NB4 (cell line): ENCODE data around the gene GALNT18.

Experiments used
- DNase-seq: peaks from one replicate; pipeline ENCODE4 v3.0.0; 2010; ENCODE audit warnings: low read depth
- H3K4me3 ChIP-seq: one replicate; pipeline ENCODE4 v1.5.1; 2011; ENCODE audit warnings: mild to moderate bottlenecking, low read depth, low read length, moderate library complexity
- CTCF ChIP-seq: IDR thresholded peaks from one replicate; pipeline ENCODE4 v1.5.1; 2012; ENCODE audit warnings: low read depth, low read length
- MAX ChIP-seq: IDR thresholded peaks from 2 replicates; pipeline ENCODE4 v1.6.1; 2011; ENCODE audit warnings: low read depth, low read length
- MYC ChIP-seq: IDR thresholded peaks from 2 replicates; pipeline ENCODE4 v1.6.1; 2011; ENCODE audit warnings: low read depth, low read length
- POLR2A ChIP-seq: IDR thresholded peaks from 2 replicates; pipeline ENCODE4 v1.6.1; 2011; ENCODE audit warnings: mild to moderate bottlenecking; ENCODE audit not compliant: insufficient read length; ENCODE audit errors: extremely low read depth

Gene GALNT18

GRCh38 chr11:11381471-11382105 is 240.2 kb downstream of the GALNT18 start:
- no peak for DNase-seq
- TF ChIP-seq MYC: no peak
- no peak for TF ChIP-seq MAX
- TF ChIP-seq CTCF: no peak
- no peak for TF ChIP-seq POLR2A
- H3K4me3 ChIP-seq: no peak overlapping the region

GRCh38 chr11:11380883-11381282 is 240.9 kb downstream of the GALNT18 start:
- H3K4me3 ChIP-seq: no peak overlapping the region
- TF ChIP-seq MYC (no peak), MAX (no peak), POLR2A (no peak), CTCF (no peak)
- no peak for DNase-seq

GRCh38 chr11:11380340-11380739 is 241.5 kb downstream of the GALNT18 start:
- H3K4me3 ChIP-seq: no peak overlapping the region
- no peak for DNase-seq
- TF ChIP-seq MAX (no peak), MYC (no peak), POLR2A (no peak), CTCF (no peak)

- TF ChIP-seq POLR2A (no peak), MAX (no peak), CTCF (no peak), MYC (no peak)
- H3K4me3 ChIP-seq: no peak overlapping the region
- no peak for DNase-seq
These were observed 242.1 kb downstream of the GALNT18 start for GRCh38 chr11:11379661-11380060.

- no peak for DNase-seq
- TF ChIP-seq MYC: no peak
- TF ChIP-seq POLR2A: no peak
- no peak for TF ChIP-seq MAX
- no peak for TF ChIP-seq CTCF
- no peak overlapping the region for H3K4me3 ChIP-seq
These were observed 243.4 kb downstream of the GALNT18 start for GRCh38 chr11:11378184-11378940.
